ENCODE results near the gene CDC73. TPM values are rescaled to one million over a fixed set of nuclear protein-coding genes. Genes with fewer than 3 reads are reported as not detected.

CDC73 gene
- total and polyA plus RNA-seq, 7 donors, result 5.3 to 30.1 (median 24.9) TPM

- H3K4me3 ChIP-seq, result no peak overlapping the region
- WGBS, 3 donors, result 53 to 73% (median 60%) methylated on average over 5 of the region's 5 CpGs
- ATAC-seq (no peak), DNase-seq (no peak)
- no peaks in the 10 kb centered on the region for H3K27me3 ChIP-seq (ENCODE audit: insufficient read depth in 3 of 3, low read length in 2 of 3)
- peaks cover 5 to 34% of the 10 kb centered on the region in 2 donors for H3K36me3 ChIP-seq (ENCODE audit: insufficient read depth in 1 of 2, low read depth in 1 of 2)
- H3K27ac ChIP-seq, result no peak overlapping the region
- TF ChIP-seq CTCF (IDR thresholded peaks at IDR 0.05), result no peak
- intact Hi-C loops (cut with DNase I), result loop anchor here in 1 of 2 donors (5.0 kb wide), 1 partner anchor 40 kb away; no protein-coding TSS in a partner anchor
- peaks cover 25% of the 10 kb centered on the region for H3K4me1 ChIP-seq
- no peaks in the 10 kb centered on the region for H3K9me3 ChIP-seq
Observed at GRCh38 chr1:193102662-193103061, 19.2 kb upstream of the CDC73 start.

- no peak for DNase-seq
- no peaks in the 10 kb centered on the region for H3K9me3 ChIP-seq
- peaks cover 25% of the 10 kb centered on the region for H3K4me1 ChIP-seq
- H3K36me3 ChIP-seq (ENCODE audit: insufficient read depth in 1 of 2, low read depth in 1 of 2), result peaks cover 5 to 21% of the 10 kb centered on the region in 2 donors
- H3K27ac ChIP-seq, result peak overlapping the region; percentile 97
- intact Hi-C loops (cut with DNase I), result loop anchor here (2.0 to 5.0 kb wide), 3 partner anchors 19 to 45 kb away; partner anchors contain the start of genes CDC73 (in 1 of the 2), RO60 (in 1 of the 2) and UCHL5 (in 1 of the 2)
- peak overlapping the region; percentile 93 for H3K4me3 ChIP-seq
- WGBS, 3 donors, result 32 to 35% (median 34%) methylated on average over 9 of the region's 9 CpGs
- no peak for ATAC-seq
- TF ChIP-seq CTCF (IDR thresholded peaks at IDR 0.05), result no peak
- no peaks in the 10 kb centered on the region for H3K27me3 ChIP-seq (ENCODE audit: insufficient read depth in 3 of 3, low read length in 2 of 3)
Observed at GRCh38 chr1:193103759-193104501, 17.9 kb upstream of the CDC73 start.

GRCh38 chr1:193104502-193104906, 17.3 kb upstream of the CDC73 start:
- peaks cover 25% of the 10 kb centered on the region for H3K4me1 ChIP-seq
- peaks cover 2 to 15% of the 10 kb centered on the region in 2 donors for H3K36me3 ChIP-seq (ENCODE audit: insufficient read depth in 1 of 2, low read depth in 1 of 2)
- intact Hi-C loops (cut with DNase I), result loop anchor here (2.0 to 5.0 kb wide), 3 partner anchors 18 to 46 kb away; partner anchors contain the start of genes CDC73 (in 1 of the 2), RO60 (in 1 of the 2) and UCHL5 (in 1 of the 2)
- TF ChIP-seq CTCF (IDR thresholded peaks at IDR 0.05), result no peak
- H3K27me3 ChIP-seq (ENCODE audit: insufficient read depth in 3 of 3, low read length in 2 of 3), result no peaks in the 10 kb centered on the region
- DNase-seq, result peak in 1 of 2 donors; percentile 45
- WGBS, 3 donors, result 0% methylated on average over 23 to 24 of the region's 24 CpGs
- peak overlapping the region; percentile 93 for H3K4me3 ChIP-seq
- ATAC-seq, result peak; percentile 10 to 56 (median 41)
- H3K9me3 ChIP-seq, result no peaks in the 10 kb centered on the region
- peak overlapping the region; percentile 97 for H3K27ac ChIP-seq

- intact Hi-C loops (cut with DNase I), result loop anchor here (1.0 to 5.0 kb wide), 4 partner anchors 16 to 46 kb away; partner anchors contain the start of genes CDC73 (in 1 of the 2), RO60 (in 1 of the 2) and UCHL5 (in 1 of the 2)
- no peak for TF ChIP-seq CTCF (IDR thresholded peaks at IDR 0.05)
Observed at GRCh38 chr1:193104907-193105820, 16.7 kb upstream of the CDC73 start, which contains the start of gene GLRX2. Gene GLRX2, minus strand, starts transcription at chr1:193105414. Its CDS starts 32 bp downstream, at chr1:193105382.

More at GRCh38 chr1:193104907-193105820, 16.7 kb upstream of the CDC73 start, which contains the start of gene GLRX2:
- Histone ChIP-seq H3K4me1 (peaks cover 25% of the 10 kb centered on the region), H3K27me3 (ENCODE audit: insufficient read depth in 3 of 3, low read length in 2 of 3) (no peaks in the 10 kb centered on the region), H3K9me3 (no peaks in the 10 kb centered on the region), H3K27ac (peak within 1 kb of the TSS; percentile 97), H3K4me3 (peak within 1 kb of the TSS; percentile 93), H3K36me3 (ENCODE audit: insufficient read depth in 1 of 2, low read depth in 1 of 2) (peaks cover 0 to 9% of the 10 kb centered on the region in 2 donors)
- WGBS, 3 donors, result 0% methylated on average over 64 to 73 of the region's 73 CpGs
- ATAC-seq, result peak; percentile 94 to 96 (median 96)
- DNase-seq, result peak; percentile 88 to 93

All from psoas muscle (tissue), 8 donors.